Measurements from ENCODE around the gene GLYR1.
A peak's percentile ranks its signal among the peaks of the same experiment; 100 is the strongest.

GLYR1 gene

DNA sequence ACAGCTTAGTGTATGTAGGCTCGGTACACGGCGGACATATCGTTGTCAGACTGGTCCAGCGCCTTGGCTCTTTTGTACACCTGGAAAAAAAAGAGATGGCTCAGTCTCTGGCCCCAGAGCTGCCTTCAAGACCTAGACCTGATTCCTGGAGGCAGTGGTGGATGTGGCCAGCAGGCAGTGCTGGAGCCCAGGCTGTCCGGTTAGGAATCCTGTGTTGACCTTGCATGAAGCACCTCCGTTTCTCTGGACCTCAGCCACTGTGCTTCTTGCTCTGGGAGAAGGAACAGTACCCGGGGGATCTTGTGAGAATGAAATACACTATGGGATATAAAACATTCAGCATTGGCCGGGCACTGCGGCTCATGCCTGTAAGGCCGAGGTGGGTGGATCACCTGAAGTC is 41.9 kb downstream of the GLYR1 start:
- TF ChIP-seq, protein P1, sequence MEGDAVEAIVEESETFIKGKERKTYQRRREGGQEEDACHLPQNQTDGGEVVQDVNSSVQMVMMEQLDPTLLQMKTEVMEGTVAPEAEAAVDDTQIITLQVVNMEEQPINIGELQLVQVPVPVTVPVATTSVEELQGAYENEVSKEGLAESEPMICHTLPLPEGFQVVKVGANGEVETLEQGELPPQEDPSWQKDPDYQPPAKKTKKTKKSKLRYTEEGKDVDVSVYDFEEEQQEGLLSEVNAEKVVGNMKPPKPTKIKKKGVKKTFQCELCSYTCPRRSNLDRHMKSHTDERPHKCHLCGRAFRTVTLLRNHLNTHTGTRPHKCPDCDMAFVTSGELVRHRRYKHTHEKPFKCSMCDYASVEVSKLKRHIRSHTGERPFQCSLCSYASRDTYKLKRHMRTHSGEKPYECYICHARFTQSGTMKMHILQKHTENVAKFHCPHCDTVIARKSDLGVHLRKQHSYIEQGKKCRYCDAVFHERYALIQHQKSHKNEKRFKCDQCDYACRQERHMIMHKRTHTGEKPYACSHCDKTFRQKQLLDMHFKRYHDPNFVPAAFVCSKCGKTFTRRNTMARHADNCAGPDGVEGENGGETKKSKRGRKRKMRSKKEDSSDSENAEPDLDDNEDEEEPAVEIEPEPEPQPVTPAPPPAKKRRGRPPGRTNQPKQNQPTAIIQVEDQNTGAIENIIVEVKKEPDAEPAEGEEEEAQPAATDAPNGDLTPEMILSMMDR (IDR thresholded peaks at IDR 0.05; ENCODE audit: low read depth, low read length, missing control alignments), result no peak
- H3K4me3 ChIP-seq (replicated peaks; ENCODE audit: low read depth, low read length), result no peak overlapping the region
- DNase-seq (ENCODE audit: extremely low read depth, low read depth), result no peak

DNA sequence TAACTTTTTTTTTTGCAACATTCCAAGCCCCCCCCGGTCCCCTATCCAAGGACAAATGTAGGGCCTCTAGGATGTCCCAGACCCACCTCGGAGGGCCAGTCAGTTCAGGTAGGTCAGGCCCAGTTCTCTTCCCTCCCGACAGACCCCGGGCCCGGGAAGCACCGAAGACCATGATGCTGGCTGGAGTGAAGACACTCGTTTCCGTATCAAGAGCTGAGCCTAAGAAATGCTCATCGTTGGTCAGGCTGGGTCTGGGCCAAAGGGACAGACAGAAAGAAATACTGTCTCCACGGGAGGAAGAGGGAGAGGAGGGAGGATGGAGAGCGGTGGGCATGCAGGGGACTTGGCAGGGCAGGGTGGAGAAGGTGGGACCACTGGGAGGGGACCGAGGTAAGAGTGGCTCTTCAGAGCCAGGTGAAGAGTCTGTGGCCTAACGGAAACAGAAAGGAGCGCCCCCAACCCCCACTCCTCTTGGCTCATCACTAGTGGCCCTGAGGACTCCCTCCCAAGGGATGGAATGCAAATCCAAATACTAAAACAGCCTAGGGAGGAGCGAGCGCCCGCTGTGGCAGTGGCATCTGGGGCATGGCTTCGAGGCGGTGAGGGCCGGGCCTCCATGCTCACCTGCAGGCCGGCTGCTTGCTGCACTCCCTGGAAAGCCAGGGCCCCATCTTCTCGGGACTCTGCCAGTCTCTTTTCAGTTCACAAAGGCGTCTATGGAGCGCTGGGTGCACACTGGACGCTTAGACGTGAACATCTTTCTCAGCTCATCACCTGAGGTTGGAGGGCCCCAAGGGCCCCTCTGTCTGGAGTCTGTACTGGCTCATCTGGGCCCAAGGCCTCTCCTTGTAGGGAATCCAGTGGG is 43.0 kb downstream of the GLYR1 start:
- no peak for DNase-seq (ENCODE audit: extremely low read depth, low read depth)
- no peak overlapping the region for H3K4me3 ChIP-seq (replicated peaks; ENCODE audit: low read depth, low read length)
- TF ChIP-seq, protein P1 (IDR thresholded peaks at IDR 0.05; ENCODE audit: low read depth, low read length, missing control alignments), result no peak

DNA sequence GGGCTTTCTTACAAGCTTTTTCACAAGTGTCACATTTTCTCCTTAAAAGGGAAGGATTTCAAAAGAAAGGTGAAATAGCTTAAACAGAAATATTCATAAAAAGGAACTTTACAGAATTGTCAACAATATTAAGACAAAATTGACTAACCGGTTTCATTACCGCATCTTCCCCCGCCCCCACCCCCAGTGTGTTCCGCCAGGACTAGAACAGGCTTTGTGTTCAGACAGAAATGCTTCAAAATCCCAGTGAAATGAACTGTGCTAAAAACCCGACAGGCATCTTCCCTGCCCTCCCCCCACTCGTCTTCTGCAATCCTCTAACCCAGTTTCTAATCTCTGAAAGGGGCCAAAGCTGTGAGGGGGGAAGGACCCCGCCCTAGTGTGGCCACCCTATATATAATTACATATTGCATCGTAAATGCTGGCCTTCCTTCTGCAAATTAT is 43.7 kb downstream of the GLYR1 start:
- TF ChIP-seq, protein P1 (IDR thresholded peaks at IDR 0.05; ENCODE audit: low read depth, low read length, missing control alignments), result no peak
- H3K4me3 ChIP-seq (replicated peaks; ENCODE audit: low read depth, low read length), result peak overlapping the region; percentile 58

DNA sequence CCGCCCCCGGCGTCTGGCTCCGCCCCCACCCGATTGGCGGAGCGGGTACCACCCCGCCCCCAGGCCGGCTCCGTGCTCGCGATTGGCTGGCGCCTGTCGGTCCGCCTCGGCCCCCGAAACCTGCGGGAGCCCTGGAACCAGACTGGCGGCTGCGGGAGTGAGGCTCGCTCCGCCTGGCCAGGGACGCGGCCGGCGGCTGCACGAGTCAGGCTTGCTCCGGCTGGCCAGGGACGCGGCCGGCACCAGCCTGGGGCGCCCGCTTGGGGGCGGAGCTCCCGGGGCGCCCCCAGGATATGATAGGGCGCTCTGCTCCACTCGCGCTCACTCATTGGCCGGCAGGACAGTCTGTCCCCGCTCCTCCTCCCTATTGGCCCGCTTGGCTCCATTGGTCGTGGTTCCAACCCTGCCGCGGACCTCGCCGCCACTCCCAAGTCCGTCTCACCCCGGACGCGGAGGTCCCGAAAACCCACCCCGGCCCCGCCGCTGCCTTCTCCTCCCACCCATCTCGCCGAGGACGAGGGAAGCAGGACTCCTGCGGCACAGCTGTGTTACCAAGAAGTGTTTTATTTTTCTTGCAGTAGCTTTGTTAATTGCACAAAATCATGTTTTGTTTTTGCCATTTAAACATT is 44.3 kb downstream of the GLYR1 start:
- DNase-seq (ENCODE audit: extremely low read depth, low read depth), result peak; percentile 61
- TF ChIP-seq, protein P1 (IDR thresholded peaks at IDR 0.05; ENCODE audit: low read depth, low read length, missing control alignments), result no peak
- peak overlapping the region; percentile 58 for H3K4me3 ChIP-seq (replicated peaks; ENCODE audit: low read depth, low read length)

More for the DNA sequence above, 43.7 kb downstream of the GLYR1 start:
- DNase-seq (ENCODE audit: extremely low read depth, low read depth), result no peak

DNA sequence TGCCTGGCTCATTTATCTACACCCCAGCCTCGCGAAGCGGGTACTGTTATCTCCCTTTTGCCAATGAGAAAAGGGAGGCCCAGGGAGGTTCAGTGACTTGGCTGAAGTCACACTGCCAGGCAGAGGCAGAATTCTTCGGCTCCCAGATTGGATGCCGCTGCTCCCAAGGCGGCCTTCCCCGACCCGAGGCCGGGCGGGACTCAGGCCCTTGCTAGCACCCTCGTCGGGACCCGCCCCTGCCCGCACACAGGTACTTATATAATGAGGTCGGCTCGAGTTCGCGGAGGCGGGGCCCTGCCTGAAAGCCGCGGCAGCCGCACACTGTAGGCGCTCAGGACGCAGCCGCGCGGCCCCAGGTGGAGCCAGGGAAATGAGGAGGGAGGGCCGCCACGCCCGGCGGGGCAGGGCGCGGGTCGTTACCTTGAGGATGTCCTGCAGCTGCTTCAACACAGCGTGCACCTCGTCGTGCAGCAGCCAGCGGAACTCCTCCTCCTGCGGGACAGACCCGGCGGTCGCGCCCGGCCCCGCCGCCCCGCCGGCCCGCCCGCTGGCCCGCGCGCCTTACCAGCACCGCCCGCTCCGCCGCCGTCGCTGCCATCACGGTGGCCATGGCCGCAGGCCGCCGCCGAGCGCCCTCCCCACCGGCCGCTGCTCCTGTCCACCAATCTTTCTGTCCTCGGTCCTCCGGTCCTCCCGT is 45.0 kb downstream of the GLYR1 start, which contains the start of gene ROGDI:
Gene ROGDI, minus strand, starts transcription at position 672 of the 697 bp plus-strand sequence. Its CDS starts 62 bp downstream, at position 610.
- TF ChIP-seq, protein P1 (IDR thresholded peaks at IDR 0.05; ENCODE audit: low read depth, low read length, missing control alignments), result no peak
- no peak for DNase-seq (ENCODE audit: extremely low read depth, low read depth)

DNA sequence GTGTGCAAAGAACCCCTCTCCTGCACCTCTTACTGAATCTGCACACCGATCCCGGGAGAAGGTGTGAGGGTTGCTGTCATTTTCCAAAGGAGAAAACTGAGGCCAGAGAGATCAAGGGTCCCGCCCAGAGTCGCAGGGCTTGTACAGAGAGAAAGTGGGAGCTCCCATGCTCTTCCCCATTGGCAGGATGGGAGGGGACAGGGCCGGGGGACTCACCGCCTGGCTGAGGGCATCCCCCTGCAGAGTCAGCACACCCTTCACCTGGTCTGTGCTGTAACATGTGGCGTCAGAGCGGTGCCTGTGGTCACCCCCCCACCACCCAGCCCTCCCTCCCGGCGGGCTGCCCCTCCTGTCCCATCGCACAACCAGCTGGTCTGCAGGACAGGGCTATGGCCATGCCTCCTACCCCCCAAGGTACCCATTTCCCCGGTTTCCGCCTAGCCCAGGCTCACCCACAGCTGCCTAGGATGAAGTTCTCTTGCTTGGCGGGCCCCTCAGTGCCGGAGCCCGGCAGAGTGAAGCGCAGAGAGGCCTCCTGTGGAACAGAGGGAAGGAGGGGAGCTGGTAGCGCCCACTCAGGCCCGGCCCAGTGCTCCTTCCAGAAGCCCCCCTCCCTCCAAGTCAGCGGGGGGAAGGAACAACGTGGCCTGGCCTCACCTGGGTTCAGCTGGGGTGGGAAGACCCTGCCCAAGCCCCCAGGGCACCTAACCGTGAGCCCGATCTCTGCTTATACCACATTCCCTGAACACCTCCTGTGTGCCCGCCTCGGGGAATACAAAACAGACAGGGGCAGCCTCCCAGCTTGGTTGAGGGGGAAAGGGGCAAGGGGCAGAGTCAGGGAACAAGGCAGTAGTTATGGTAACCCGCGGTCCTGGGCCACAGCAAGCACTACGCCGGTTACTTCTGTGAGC is 45.8 kb downstream of the GLYR1 start:
- DNase-seq (ENCODE audit: extremely low read depth, low read depth), result no peak
- TF ChIP-seq, protein P1 (IDR thresholded peaks at IDR 0.05; ENCODE audit: low read depth, low read length, missing control alignments), result no peak

More for the DNA sequence above, 45.0 kb downstream of the GLYR1 start, which contains the start of gene ROGDI:
- peak within 1 kb of the TSS; percentile 58 for H3K4me3 ChIP-seq (replicated peaks; ENCODE audit: low read depth, low read length)

More for the DNA sequence above, 45.8 kb downstream of the GLYR1 start:
- peak overlapping the region; percentile 58 for H3K4me3 ChIP-seq (replicated peaks; ENCODE audit: low read depth, low read length)
